K562 (cell line): ENCODE results near the gene MEF2B. TPM values are rescaled to one million over a fixed set of nuclear protein-coding genes. Genes with fewer than 3 reads are reported as not detected.

ENCODE experiments used
- CCNT2 ChIP-seq: IDR thresholded peaks from 2 replicates; pipeline ENCODE4 v1.6.1; 2011; ENCODE audit warnings: borderline replicate concordance, low read depth, mild to moderate bottlenecking, moderate library complexity, mixed read lengths, low read length; ENCODE audit not compliant: insufficient read length; ENCODE audit errors: extremely low read depth
- DIDO1 ChIP-seq: fragments of 450-650 bp; IDR thresholded peaks from 2 replicates; pipeline ENCODE4 v1.6.1; 2016; ENCODE audit warnings: low read depth, missing biosample characterization, missing genetic modification characterization
- DPF2 ChIP-seq: fragments of 450-650 bp; IDR thresholded peaks from 2 replicates; pipeline ENCODE4 v1.6.1; 2016
- HDAC2 ChIP-seq: fragments of 450-650 bp; IDR thresholded peaks from 2 replicates; pipeline ENCODE4 v1.6.1; 2016; ENCODE audit warnings: mild to moderate bottlenecking
- KLF1 ChIP-seq: fragments of 450-650 bp; IDR thresholded peaks from 2 replicates; pipeline ENCODE4 v1.6.1; 2016; ENCODE audit warnings: missing genetic modification characterization, missing compliant biosample characterization
- KLF16 ChIP-seq: IDR thresholded peaks from 2 replicates; pipeline ENCODE4 v1.6.1; 2016; ENCODE audit warnings: antibody characterized with exemption
- RBM39 ChIP-seq: fragments of 200-400 bp; formaldehyde crosslinking; optimal IDR thresholded peaks from 2 replicates; pipeline ENCODE3; 2018; ENCODE audit warnings: low read depth, low read length
- STAG1 ChIP-seq: sonication (generic); formaldehyde crosslinking; IDR thresholded peaks from 2 replicates; pipeline ENCODE4 v1.5.0; 2020; ENCODE audit warnings: missing genetic modification reagents, borderline replicate concordance
- STAT5B ChIP-seq: fragments of 250-450 bp; sonication (Bioruptor Pico); IDR thresholded peaks from 2 replicates; pipeline ENCODE4 v1.8.0; 2021; ENCODE audit warnings: mild to moderate bottlenecking, inconsistent platforms
- THRA ChIP-seq: fragments of 450-650 bp; IDR thresholded peaks from 2 replicates; pipeline ENCODE4 v1.6.1; 2017; ENCODE audit warnings: mild to moderate bottlenecking, moderate library complexity
- XRCC5 ChIP-seq: fragments of 200-400 bp; formaldehyde crosslinking; IDR thresholded peaks from 2 replicates; pipeline ENCODE4 v1.6.1; 2017; ENCODE audit warnings: low read depth, mild to moderate bottlenecking, low read length
- ZNF316 ChIP-seq: fragments of 450-650 bp; IDR thresholded peaks from 2 replicates; pipeline ENCODE4 v1.6.1; 2016
- ZNF644 ChIP-seq: fragments of 200-800 bp; sonication (Bioruptor generic); IDR thresholded peaks from 2 replicates; pipeline ENCODE4 v1.6.1; 2016; ENCODE audit warnings: low read depth, missing genetic modification characterization, missing compliant biosample characterization
- ZNF695 ChIP-seq: fragments of 450-650 bp; formaldehyde crosslinking; IDR thresholded peaks from 2 replicates; pipeline ENCODE4 v1.4.0; 2020; ENCODE audit warnings: mild to moderate bottlenecking, moderate library complexity
- ZNF77 ChIP-seq: fragments of 250-450 bp; sonication (Bioruptor Pico); IDR thresholded peaks from 2 replicates; pipeline ENCODE4 v1.5.0; 2020
- ZSCAN29 ChIP-seq: fragments of 450-650 bp; IDR thresholded peaks from 2 replicates; pipeline ENCODE4 v1.6.1; 2017
- polyA plus RNA-seq, 8 experiments: library from polyadenylated mRNA; depleted of rRNA in 4 of 8; stranded (reverse) in 5 of 8; unstranded in 3 of 8; fragments of >200 nt; fragmentation: Nextera tagmentation in 2 of 8; fragmentation: Illumina TruSeq in 1 of 8; extraction: Ambion mirVana in 2 of 8; extraction: Trizol in 1 of 8; gene quantifications; 2 replicates each; pipeline versions ENCODE4 v1.2.1 to v1.2.3, GENCODE V29; 2011 to 2014; ENCODE audit warnings: inconsistent platforms in 1 of 8, missing spikeins in 1 of 8
- total RNA-seq, 7 experiments: library from RNA; depleted of rRNA in 6 of 7; stranded (reverse); fragments of >200 nt in 6 of 7; fragmentation: Illumina TruSeq in 2 of 7; extraction: Trizol in 2 of 7; gene quantifications; 2 replicates each; pipeline versions ENCODE4 v1.2.1 to v1.2.3, GENCODE V29; 2011 to 2021; ENCODE audit warnings: low replicate concordance in 1 of 7
- TF ChIP-seq, protein P1 (sequence below), 2 experiments: IDR thresholded peaks in 1 of 2; conservative IDR thresholded peaks in 1 of 2; 2 replicates each; pipeline ENCODE4 v1.6.1; 2016; ENCODE audit warnings: low read depth in 2 of 2, mild to moderate bottlenecking in 1 of 2, missing compliant biosample characterization in 1 of 2, missing genetic modification characterization in 1 of 2, moderate library complexity in 1 of 2
- TF ChIP-seq, protein P2 (sequence below): sonication (generic); formaldehyde crosslinking; IDR thresholded peaks from 2 replicates; pipeline ENCODE4 v1.8.0; 2022; ENCODE audit warnings: missing genetic modification reagents, mild to moderate bottlenecking, moderate library complexity, borderline replicate concordance
- TF ChIP-seq, protein P3 (sequence below): IDR thresholded peaks from 3 replicates; pipeline ENCODE4 v1.6.1; 2011; ENCODE audit warnings: borderline replicate concordance, mild to moderate bottlenecking, moderate library complexity; ENCODE audit not compliant: insufficient read length; ENCODE audit errors: extremely low read depth

Gene MEF2B
- total and polyA plus RNA-seq, 9 of the 15 experiments (the other 6 are each of a cell fraction or from before 2014, with no cell fraction given): 0.14 to 1.9 (median 0.71) TPM; not detected in 3

DNA sequence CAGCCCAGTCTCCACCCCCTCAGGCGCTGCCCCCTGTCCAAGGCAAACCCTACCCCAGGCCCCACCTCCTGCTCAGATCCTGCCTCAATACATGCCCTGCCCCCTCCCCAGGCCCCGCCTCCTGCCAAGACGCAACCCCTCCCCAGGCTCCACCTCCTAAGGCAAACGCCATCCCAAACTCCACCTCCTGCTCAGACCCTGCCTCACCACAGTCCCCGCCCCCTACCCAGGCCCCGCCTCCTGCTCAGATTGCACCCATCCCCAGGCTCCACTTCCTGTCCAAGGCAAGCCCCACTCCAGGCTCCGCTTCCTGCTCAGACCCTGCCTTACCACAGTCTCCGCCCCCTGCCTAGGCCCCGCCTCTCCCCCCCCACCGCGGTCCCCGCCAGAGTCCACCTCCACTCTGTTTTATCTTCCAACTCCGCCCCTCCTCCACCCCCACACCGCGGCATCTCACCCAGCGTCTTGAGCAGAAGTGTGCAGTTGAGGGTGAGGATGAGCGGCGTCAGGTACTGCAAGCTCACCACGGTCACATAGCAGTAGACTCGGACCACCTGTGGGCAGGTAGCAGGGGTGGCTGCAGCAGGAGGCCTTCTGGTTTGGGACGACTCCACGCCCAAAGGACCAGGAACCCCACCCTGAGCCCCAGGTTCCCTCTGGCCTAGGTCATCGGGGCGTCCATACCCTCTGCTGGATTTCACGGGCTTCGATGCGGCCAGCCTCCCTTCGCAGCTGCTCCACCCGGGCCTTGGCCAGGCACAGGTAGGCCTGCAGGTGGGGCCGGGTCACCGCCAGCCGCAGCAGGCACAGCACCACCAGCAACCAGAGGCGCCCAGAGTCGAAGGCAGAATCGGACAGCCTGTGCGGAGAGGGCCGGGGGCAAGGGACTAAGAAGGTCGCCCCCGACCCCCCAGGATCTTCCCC lies 49.5 kb downstream of the MEF2B start (continued):
- TF ChIP-seq ZSCAN29: no peak
- no peak for TF ChIP-seq CCNT2
- peak; percentile 43; the same call in 1 of the 2 replicates for TF ChIP-seq DPF2
- no peak for TF ChIP-seq THRA
- TF ChIP-seq ZNF695 (CRISPR knock-in tag): no peak
- TF ChIP-seq XRCC5: no peak
- TF ChIP-seq DIDO1 (tag): no peak
- TF ChIP-seq, protein P1, sequence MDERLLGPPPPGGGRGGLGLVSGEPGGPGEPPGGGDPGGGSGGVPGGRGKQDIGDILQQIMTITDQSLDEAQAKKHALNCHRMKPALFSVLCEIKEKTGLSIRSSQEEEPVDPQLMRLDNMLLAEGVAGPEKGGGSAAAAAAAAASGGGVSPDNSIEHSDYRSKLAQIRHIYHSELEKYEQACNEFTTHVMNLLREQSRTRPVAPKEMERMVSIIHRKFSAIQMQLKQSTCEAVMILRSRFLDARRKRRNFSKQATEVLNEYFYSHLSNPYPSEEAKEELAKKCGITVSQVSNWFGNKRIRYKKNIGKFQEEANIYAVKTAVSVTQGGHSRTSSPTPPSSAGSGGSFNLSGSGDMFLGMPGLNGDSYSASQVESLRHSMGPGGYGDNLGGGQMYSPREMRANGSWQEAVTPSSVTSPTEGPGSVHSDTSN (CRISPR knock-in tag; IDR thresholded peaks at IDR 0.05; ENCODE audit: low read depth): no peak
- TF ChIP-seq, protein P1 (tag; conservative IDR thresholded peaks at IDR 0.05; ENCODE audit: low read depth): no peak
- TF ChIP-seq STAT5B (CRISPR knock-in tag): no peak
- no peak for TF ChIP-seq ZNF644 (tag)
- no peak for TF ChIP-seq STAG1
- no peak for TF ChIP-seq RBM39
- no peak for TF ChIP-seq HDAC2
- TF ChIP-seq KLF16: no peak
- TF ChIP-seq, protein P2, sequence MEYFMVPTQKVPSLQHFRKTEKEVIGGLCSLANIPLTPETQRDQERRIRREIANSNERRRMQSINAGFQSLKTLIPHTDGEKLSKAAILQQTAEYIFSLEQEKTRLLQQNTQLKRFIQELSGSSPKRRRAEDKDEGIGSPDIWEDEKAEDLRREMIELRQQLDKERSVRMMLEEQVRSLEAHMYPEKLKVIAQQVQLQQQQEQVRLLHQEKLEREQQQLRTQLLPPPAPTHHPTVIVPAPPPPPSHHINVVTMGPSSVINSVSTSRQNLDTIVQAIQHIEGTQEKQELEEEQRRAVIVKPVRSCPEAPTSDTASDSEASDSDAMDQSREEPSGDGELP (CRISPR knock-in tag): peak; percentile 9; the same call in 1 of the 2 replicates
- no peak for TF ChIP-seq ZNF316
- TF ChIP-seq ZNF77: no peak
- no peak for TF ChIP-seq KLF1 (tag)
- TF ChIP-seq, protein P3, sequence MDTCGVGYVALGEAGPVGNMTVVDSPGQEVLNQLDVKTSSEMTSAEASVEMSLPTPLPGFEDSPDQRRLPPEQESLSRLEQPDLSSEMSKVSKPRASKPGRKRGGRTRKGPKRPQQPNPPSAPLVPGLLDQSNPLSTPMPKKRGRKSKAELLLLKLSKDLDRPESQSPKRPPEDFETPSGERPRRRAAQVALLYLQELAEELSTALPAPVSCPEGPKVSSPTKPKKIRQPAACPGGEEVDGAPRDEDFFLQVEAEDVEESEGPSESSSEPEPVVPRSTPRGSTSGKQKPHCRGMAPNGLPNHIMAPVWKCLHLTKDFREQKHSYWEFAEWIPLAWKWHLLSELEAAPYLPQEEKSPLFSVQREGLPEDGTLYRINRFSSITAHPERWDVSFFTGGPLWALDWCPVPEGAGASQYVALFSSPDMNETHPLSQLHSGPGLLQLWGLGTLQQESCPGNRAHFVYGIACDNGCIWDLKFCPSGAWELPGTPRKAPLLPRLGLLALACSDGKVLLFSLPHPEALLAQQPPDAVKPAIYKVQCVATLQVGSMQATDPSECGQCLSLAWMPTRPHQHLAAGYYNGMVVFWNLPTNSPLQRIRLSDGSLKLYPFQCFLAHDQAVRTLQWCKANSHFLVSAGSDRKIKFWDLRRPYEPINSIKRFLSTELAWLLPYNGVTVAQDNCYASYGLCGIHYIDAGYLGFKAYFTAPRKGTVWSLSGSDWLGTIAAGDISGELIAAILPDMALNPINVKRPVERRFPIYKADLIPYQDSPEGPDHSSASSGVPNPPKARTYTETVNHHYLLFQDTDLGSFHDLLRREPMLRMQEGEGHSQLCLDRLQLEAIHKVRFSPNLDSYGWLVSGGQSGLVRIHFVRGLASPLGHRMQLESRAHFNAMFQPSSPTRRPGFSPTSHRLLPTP: no peak
